ENCODE data around the gene KHDRBS2.

The KHDRBS2 gene

DNA sequence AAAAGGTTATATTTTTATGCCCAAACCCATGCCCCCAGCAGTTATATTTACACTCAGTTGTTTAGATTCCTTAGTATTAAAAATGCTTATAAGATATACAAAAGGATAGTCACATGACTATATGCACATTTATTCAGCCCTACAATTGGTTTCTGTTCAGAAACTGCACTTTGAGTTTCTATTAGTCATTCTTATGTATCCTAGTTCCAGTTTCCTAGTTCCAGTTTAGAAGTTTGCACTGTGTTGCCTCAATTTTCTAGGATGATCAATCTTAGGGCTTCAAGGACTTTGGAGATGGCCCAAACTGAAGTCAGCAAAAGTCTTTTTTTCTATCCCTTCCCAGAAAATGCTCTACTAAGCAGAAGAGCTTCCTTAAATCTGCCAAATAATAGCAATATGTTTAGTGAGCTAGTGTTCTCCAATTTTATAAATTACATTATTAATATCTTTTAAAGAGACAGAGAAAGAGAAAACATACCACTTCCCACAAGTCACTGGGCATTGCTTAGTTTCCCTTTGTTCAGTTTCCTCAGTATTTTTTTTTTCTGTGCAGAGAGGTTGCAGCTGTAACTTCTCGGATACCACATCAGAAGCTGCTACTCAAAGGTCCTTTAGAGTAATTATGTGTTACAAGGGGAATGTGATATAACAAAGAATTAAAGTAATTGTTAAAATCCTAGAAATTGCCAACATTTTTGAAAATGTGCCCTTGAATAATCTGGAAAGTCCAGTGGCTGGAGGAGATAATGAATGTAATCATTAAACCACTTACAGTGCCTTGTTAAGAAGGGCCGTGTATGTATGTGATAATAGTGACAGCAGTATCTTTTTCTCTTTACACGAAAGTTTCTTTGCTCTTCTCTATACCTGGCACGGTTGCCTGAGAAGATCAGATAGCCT, 138.8 kb downstream of the KHDRBS2 start:
- ATAC-seq (ENCODE audit: low read depth), result no peak
- no peak overlapping the region for H3K4me3 Mint-ChIP-seq
- DNase-seq (ENCODE audit: low spot score in 2 of 2), result no peak

DNA sequence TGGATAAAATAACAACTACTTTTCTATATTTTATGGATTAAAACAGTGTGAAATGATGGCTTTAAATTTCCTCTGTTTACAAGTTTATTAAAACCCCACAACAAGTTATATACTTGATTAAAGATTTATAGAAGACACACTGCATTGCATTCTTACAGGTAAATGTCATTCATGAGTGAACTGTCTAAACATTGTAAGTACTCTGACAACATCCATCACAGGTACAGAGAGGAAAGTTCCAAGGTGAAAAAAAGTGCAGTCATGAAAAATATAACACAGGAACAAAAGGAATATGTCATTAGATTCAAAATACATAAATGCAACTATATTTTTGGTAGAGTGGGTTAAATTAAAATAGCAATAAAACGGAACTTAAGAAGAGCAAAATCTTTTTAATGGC, 156.9 kb downstream of the KHDRBS2 start:
- H3K27me3 Mint-ChIP-seq, result no peaks in the 10 kb centered on the region
- ATAC-seq (ENCODE audit: low read depth) (no peak), DNase-seq (ENCODE audit: low spot score in 2 of 2) (no peak)
- H3K4me3 Mint-ChIP-seq, result no peak overlapping the region
- H3K4me1 Mint-ChIP-seq, result no peaks in the 10 kb centered on the region
- H3K9me3 Mint-ChIP-seq, result peaks cover 6% of the 10 kb centered on the region
- H3K27ac Mint-ChIP-seq, result no peak overlapping the region
- H3K36me3 Mint-ChIP-seq, result peaks cover 13% of the 10 kb centered on the region

More for the DNA sequence above, 138.8 kb downstream of the KHDRBS2 start:
- no peaks in the 10 kb centered on the region for H3K27me3 Mint-ChIP-seq
- no peak overlapping the region for H3K27ac Mint-ChIP-seq
- peaks cover 2% of the 10 kb centered on the region for H3K4me1 Mint-ChIP-seq
- no peaks in the 10 kb centered on the region for H3K9me3 Mint-ChIP-seq
- peaks cover under 1% of the 10 kb centered on the region for H3K36me3 Mint-ChIP-seq

DNA sequence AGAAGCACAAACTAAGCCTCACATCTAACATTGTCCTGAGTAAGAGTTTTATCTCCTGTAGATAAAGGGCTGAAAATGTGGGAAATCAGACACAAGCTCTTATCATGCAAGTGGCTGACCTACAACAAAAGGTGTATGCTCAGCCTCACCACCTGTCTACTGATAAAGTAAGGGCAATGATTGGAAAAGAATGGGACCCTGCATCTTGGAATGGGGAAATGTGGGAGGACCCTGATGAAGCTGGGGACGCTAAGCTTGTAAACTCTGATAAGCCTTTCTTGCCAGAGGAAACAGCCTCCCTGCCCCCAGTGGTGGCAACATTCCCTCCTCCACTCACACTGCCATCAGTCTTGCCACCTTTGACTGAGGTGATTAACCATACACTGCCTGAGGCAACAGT, 166.6 kb downstream of the KHDRBS2 start:
- Mint-ChIP-seq H3K9me3 (no peaks in the 10 kb centered on the region), H3K4me3 (no peak overlapping the region), H3K27me3 (no peaks in the 10 kb centered on the region), H3K27ac (no peak overlapping the region), H3K36me3 (peaks cover 16% of the 10 kb centered on the region), H3K4me1 (no peaks in the 10 kb centered on the region)
- no peak for DNase-seq (ENCODE audit: low spot score in 2 of 2)
- ATAC-seq (ENCODE audit: low read depth), result no peak

DNA sequence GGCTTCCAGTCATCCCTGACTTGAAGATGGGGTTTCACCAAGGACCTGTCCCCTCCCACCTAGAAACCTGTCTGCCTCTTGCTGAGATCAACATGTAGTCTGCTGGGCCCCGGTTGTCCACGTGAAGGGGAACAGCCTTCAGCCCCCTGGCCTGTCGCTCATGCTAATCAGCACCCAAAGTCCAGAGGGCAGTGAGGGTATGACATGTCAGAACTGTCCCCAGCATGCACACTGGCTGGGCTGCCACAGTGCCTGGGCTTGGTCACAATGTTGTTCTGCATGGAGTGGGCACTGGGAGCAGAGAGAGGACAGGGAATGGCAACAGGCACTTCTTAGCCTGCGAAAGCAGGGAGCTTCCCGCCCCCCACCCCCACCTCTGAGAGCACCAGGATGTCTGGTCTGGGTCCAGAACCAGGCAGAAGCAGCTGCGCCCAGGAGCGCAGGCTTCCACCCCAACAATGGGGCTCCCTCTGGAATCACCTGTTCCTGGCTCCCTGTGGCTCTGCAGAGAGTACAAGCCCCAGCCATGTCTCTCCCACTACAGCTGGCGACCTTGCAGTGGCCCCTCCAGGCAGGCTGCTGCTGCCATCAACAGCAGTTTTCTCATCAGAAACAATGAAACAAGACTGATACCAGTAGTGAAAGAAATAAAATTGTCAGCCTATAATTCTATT, 182.7 kb downstream of the KHDRBS2 start:
- Mint-ChIP-seq H3K27me3 (no peaks in the 10 kb centered on the region), H3K9me3 (peaks cover 7% of the 10 kb centered on the region), H3K4me3 (no peak overlapping the region), H3K27ac (no peak overlapping the region), H3K36me3 (peaks cover 16% of the 10 kb centered on the region), H3K4me1 (peaks cover 5% of the 10 kb centered on the region)
- ATAC-seq (ENCODE audit: low read depth), result no peak
- DNase-seq (ENCODE audit: low spot score in 2 of 2), result no peak

DNA sequence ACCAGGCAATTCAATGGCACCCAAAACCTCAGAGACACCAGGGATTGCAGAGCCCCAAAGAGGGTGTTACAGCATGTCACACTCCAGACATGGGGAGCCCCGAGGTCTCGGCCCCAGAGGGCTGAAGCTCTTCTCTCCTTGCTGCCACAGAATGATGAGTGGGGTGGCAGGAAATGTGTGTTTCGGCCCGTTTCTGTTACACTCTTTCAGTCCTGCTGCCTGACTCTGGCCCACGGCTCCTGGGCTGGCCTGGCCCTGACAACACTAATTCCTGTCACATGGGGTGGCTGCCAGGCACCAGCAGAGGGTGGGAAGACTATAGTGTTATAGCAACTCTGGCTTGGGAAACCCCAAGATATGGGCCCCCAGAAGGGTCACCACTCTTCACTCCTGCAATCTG, 183.6 kb downstream of the KHDRBS2 start:
- Mint-ChIP-seq H3K27me3 (no peaks in the 10 kb centered on the region), H3K36me3 (peaks cover 18% of the 10 kb centered on the region), H3K4me1 (peaks cover 8% of the 10 kb centered on the region), H3K27ac (no peak overlapping the region), H3K4me3 (no peak overlapping the region), H3K9me3 (peaks cover 10% of the 10 kb centered on the region)
- DNase-seq (ENCODE audit: low spot score in 2 of 2), result no peak
- no peak for ATAC-seq (ENCODE audit: low read depth)

DNA sequence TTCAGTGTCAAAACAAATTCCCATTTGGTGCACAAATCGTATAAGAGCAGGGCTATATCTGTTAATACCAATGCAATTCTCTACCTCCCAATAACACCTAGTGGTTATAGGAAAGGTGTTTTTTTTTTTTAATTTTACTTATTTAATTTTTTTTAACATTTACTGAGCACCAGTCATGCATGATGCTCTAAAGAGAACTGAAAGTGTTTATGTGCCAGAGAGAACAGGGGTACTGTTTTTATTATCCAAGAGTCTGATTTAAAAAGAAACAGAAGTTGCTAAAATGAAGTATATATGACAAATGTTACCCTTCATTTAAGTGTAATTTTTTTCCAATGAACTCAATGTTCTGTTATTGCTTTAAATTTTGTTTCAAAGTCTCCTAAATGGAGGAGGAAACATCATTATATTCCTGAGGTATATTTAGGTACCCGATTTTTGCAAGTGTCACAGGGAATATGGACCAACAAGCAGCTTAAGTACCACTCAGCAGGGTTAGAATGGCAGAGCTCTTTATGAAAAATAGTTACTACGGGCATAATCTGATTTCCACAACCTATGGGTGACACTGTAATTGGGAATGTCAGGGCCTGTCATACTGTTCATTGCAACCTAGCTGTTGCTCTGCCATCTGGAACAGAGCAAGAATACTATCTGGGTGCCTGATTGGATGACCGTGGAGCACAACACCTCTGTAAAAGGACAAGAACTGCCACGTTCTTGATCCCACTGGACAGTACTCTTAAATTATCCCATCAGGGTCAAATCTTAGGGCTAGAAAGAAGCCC, 195.4 kb downstream of the KHDRBS2 start:
- DNase-seq (ENCODE audit: low spot score in 2 of 2) (no peak), ATAC-seq (ENCODE audit: low read depth) (peak; percentile 93)
- Mint-ChIP-seq H3K36me3 (peaks cover 4% of the 10 kb centered on the region), H3K4me3 (peak overlapping the region; percentile 48), H3K4me1 (peaks cover 12% of the 10 kb centered on the region), H3K9me3 (no peaks in the 10 kb centered on the region), H3K27ac (peak overlapping the region; percentile 65), H3K27me3 (no peaks in the 10 kb centered on the region)

DNA sequence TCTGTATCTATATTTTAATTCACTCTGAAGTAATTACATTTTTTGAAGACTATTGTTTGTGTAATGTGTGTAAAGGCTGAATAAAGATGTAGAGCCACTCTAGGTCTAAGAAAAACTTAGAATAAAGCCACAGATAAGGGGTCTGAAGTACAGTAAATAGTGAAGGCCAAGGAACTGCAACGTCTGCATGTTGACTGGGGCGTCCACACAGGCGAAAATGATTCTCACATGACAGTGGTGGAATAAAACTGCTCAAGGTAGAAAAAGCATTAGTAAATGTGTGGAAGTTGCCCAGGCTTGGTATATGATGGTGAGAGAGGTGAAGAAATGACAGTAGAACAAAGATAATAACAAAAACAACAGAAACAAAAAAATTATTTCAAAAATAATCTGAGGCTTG, 196.2 kb downstream of the KHDRBS2 start:
- Mint-ChIP-seq H3K4me3 (no peak overlapping the region), H3K27me3 (no peaks in the 10 kb centered on the region), H3K36me3 (peaks cover 5% of the 10 kb centered on the region), H3K4me1 (peaks cover 12% of the 10 kb centered on the region), H3K27ac (peak overlapping the region; percentile 35), H3K9me3 (no peaks in the 10 kb centered on the region)
- ATAC-seq (ENCODE audit: low read depth) (no peak), DNase-seq (ENCODE audit: low spot score in 2 of 2) (no peak)

DNA sequence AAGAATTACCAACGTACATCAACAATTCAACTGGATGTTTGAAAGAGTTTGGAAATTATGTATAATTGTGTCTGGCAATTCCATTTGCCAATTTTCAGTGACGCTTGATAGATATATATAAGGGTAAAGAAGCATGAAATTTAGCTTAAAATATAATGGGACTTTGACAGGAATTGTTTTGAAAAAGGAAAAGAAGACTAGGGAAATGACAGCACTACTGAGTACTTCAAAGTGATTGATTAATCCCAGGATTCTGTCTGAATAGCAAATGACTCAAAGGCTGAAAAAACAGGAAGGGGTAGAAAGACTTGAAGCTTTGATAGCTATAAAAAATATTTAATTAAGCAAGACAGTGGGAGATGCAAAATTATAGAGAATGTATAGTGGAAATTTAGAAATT, 200.0 kb downstream of the KHDRBS2 start:
- H3K27me3 Mint-ChIP-seq, result no peaks in the 10 kb centered on the region
- peaks cover 7% of the 10 kb centered on the region for H3K36me3 Mint-ChIP-seq
- no peaks in the 10 kb centered on the region for H3K9me3 Mint-ChIP-seq
- ATAC-seq (ENCODE audit: low read depth), result no peak
- H3K27ac Mint-ChIP-seq, result no peak overlapping the region
- no peak overlapping the region for H3K4me3 Mint-ChIP-seq
- peaks cover 7% of the 10 kb centered on the region for H3K4me1 Mint-ChIP-seq
- DNase-seq (ENCODE audit: low spot score in 2 of 2), result no peak

DNA sequence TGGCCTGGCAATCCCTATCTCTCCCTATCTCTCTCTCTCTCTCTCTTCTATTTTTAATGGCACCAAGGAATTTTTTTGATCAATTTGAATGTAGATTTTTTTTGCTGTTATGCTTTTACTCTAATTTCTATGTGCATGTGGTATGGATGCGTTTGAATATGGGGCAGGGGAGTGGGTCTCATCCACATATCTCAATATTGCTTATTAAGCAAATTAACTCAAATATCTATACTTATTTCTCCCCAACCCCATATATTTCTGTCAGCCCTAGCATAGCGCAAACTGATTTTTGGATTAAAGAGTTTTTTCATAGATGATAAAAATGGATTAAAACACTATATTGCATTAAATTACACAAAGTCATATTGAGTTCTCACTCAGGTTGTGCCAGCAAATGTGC, 210.2 kb downstream of the KHDRBS2 start:
- no peak overlapping the region for H3K4me3 Mint-ChIP-seq
- H3K36me3 Mint-ChIP-seq, result peaks cover 15% of the 10 kb centered on the region
- no peaks in the 10 kb centered on the region for H3K27me3 Mint-ChIP-seq
- peaks cover 9% of the 10 kb centered on the region for H3K9me3 Mint-ChIP-seq
- H3K27ac Mint-ChIP-seq, result no peak overlapping the region
- ATAC-seq (ENCODE audit: low read depth) (no peak), DNase-seq (ENCODE audit: low spot score in 2 of 2) (no peak)
- H3K4me1 Mint-ChIP-seq, result peaks cover 5% of the 10 kb centered on the region

DNA sequence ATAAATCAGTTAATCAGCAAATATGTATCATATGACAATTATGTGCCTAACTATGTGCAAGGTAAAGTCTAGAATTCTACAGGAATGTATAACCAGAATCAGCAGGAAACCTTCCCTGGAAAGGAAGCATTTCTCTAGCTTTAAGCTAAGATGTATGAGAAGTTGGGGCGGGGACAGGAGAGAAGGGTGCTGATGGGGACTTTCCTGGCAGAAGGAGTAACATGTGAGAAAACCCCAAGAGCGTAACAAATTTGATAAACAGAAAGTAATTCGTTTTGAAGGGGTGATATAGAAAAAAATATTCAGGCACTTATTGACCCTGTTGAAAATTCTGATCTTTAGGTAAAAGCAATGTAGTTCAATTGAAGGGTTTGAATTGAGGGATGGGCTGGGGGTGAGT, 226.1 kb downstream of the KHDRBS2 start:
- DNase-seq (ENCODE audit: low spot score in 2 of 2) (no peak), ATAC-seq (ENCODE audit: low read depth) (peak; percentile 39)
- Mint-ChIP-seq H3K4me1 (peaks cover 7% of the 10 kb centered on the region), H3K27ac (no peak overlapping the region), H3K36me3 (peaks cover 6% of the 10 kb centered on the region), H3K9me3 (peaks cover 2% of the 10 kb centered on the region), H3K27me3 (no peaks in the 10 kb centered on the region), H3K4me3 (no peak overlapping the region)

DNA sequence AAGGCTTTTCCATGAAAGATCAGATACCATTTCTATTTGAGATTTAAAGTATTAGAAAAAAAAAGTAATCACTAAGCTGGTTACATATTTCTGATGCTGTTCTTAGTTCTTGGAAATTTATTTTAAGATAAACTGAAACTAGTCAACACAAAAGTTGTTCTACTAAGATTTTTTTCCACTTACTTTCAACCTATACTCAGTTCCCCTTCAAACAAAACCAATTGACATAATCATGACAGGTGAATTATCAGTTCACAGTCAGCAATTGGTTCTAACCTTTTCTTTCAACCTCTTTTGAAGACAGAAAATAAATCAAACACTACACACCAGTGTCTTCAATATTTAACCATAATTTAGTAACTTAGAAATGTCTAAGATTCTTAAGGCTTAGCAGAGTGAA, 228.7 kb downstream of the KHDRBS2 start:
- no peak for ATAC-seq (ENCODE audit: low read depth)
- Mint-ChIP-seq H3K27ac (no peak overlapping the region), H3K9me3 (peaks cover 2% of the 10 kb centered on the region), H3K27me3 (no peaks in the 10 kb centered on the region), H3K4me3 (no peak overlapping the region), H3K4me1 (peaks cover 7% of the 10 kb centered on the region), H3K36me3 (peaks cover 6% of the 10 kb centered on the region)
- no peak for DNase-seq (ENCODE audit: low spot score in 2 of 2)

DNA sequence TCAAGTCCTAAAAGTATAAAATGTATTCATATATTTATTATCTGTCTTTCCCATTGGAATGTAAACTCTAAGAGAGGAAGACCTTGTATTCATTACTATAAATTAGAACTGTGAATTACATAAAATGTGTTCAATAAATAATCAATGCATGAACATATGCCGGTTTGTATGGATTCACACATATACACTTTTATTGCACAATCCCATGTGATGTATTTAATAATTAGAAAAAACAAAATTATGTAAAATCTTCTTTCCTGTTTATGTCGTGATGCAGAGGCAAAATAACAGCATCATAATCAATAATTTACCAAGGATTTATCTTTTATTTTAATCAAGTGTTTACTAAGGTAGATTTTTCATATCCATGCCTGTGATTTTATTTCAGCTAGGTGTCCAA, 240.5 kb downstream of the KHDRBS2 start:
- Mint-ChIP-seq H3K4me3 (no peak overlapping the region), H3K9me3 (no peaks in the 10 kb centered on the region), H3K27me3 (no peaks in the 10 kb centered on the region), H3K4me1 (peaks cover 3% of the 10 kb centered on the region), H3K27ac (no peak overlapping the region), H3K36me3 (peaks cover 14% of the 10 kb centered on the region)
- DNase-seq (ENCODE audit: low spot score in 2 of 2) (no peak), ATAC-seq (ENCODE audit: low read depth) (no peak)

DNA sequence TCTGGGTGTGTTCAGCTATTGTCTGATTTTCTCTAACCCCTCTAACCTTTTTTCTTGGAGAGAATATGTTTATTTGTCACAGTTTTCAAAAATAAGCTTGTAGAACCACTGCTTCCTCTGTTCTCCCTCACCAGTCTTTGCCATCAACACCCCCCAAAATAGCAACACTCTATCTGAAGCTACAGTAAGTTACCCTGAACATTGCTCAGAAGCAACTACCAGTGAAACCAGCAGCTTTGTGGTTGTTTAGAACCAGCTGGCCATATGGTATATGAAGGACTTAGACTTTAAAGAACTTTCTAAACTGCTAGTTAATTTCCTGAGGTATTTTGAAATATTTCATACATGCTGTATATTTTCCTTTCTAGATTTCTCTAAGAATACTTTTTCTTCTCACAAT, 242.9 kb downstream of the KHDRBS2 start:
- ATAC-seq (ENCODE audit: low read depth) (no peak), DNase-seq (ENCODE audit: low spot score in 2 of 2) (no peak)
- Mint-ChIP-seq H3K27me3 (no peaks in the 10 kb centered on the region), H3K4me3 (no peak overlapping the region), H3K9me3 (no peaks in the 10 kb centered on the region), H3K4me1 (peaks cover 3% of the 10 kb centered on the region), H3K27ac (no peak overlapping the region), H3K36me3 (peaks cover 11% of the 10 kb centered on the region)

DNA sequence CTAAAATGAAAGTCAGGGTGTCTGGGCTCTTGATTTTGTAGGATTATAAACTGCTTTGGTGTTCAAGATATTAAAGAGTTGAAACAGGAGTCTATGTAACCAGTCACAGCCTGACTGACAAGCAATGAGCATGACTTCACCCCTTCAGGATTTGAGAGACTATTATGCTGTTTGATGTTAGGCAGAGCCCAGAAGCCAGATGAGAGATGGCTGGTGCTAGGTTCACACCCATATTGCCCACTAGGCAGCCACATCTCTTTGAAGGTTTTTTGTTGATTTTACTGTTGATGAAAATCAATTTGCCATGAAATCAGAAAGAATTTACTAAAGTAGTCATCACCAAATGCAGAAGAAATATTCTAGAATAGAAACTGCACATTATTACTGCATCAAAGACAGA, 243.6 kb downstream of the KHDRBS2 start:
- Mint-ChIP-seq H3K36me3 (peaks cover 10% of the 10 kb centered on the region), H3K27me3 (no peaks in the 10 kb centered on the region), H3K4me1 (peaks cover 3% of the 10 kb centered on the region), H3K27ac (no peak overlapping the region), H3K9me3 (no peaks in the 10 kb centered on the region), H3K4me3 (no peak overlapping the region)
- no peak for ATAC-seq (ENCODE audit: low read depth)
- DNase-seq (ENCODE audit: low spot score in 2 of 2), result no peak

Measured in memory B cell (primary cell).